AG04449 (cell line): ENCODE measurements around the gene TSPYL6.

Experiments used
- CTCF ChIA-PET: fragments of 350-600 bp; formaldehyde crosslinking; extraction: SDS; loops from one replicate; lab custom pipeline; 2021; ENCODE audit warnings: antibody characterized with exemption; lab: Yijun Ruan, JAX
- POLR2A ChIA-PET: fragments of 400-600, 350-600 bp; formaldehyde crosslinking; extraction: SDS; loops from one replicate; lab custom pipeline; 2020; ENCODE audit warnings: antibody characterized with exemption, inconsistent platforms; lab: Yijun Ruan, JAX
- DNase-seq: peaks from one replicate; pipeline ENCODE4 v3.0.0-alpha.2; 2010; ENCODE audit warnings: low read depth, low spot score
- H3K4me3 ChIP-seq: 2 replicates; pipeline ENCODE4 v1.5.1; 2011; ENCODE audit warnings: low read depth, mild to moderate bottlenecking, control low read depth, low read length
- CTCF ChIP-seq: IDR thresholded peaks from one replicate; pipeline ENCODE4 v1.5.1; 2011; ENCODE audit warnings: mild to moderate bottlenecking, moderate library complexity, low read length, control low read depth, inconsistent platforms; ENCODE audit not compliant: insufficient read depth; ENCODE audit errors: missing control alignments

Gene TSPYL6

GRCh38 chr2:54249629-54250028 lies 6.4 kb downstream of the TSPYL6 start:
- TF ChIP-seq CTCF: no peak
- H3K4me3 ChIP-seq: no peak overlapping the region
- POLR2A ChIA-PET: no interaction called here
- no peak for DNase-seq
- CTCF ChIA-PET: no interaction called here

GRCh38 chr2:54247115-54247514 lies 8.9 kb downstream of the TSPYL6 start:
- DNase-seq: no peak
- H3K4me3 ChIP-seq: no peak overlapping the region
- no peak for TF ChIP-seq CTCF
- ChIA-PET POLR2A (no interaction called here), CTCF (no interaction called here)

DNA sequence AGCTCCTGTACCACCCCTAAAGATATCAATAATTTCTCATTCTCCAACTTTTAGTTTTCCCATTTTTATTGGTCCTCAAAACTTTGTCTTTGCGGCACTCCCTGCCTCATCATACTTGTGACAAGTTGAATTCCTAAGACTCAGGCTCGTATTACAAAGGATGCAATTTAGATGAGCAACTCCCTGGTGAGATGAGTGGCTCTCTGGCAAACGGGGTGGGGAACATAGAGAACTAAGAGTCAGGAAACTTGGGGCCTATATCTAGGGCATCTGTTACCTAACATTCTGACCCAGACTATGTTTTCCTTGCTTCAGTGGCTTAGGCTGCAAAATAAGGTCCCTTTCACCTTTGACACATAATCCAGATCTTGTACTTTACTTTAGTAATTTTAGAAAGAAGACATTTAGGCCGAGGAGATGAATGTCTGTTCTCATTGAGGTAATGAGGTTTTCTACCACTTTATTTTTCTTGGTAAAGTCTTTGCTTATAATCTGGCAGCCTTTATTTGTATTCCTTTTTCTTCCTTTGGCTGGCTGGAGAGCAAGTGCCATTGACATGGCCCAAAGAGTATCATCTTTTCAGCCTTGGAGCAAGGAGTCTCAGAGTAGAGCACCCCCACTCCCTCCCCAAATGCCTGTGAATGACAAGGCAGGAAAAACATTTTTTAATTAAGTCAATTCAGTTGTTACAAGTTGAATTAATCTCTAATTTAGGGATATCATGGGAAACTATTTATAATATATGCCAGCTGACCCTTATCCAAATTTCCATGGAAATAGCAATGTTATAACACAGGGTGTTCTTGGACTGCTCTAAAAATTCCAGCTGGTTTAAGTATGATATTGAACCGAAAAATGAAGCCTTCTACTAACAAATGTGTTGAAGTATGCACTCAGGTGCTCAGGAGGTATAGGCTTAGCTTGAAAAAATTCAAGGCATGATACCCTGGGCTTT lies 15.2 kb downstream of the TSPYL6 start:
- POLR2A ChIA-PET: no interaction called here
- no peak for TF ChIP-seq CTCF
- CTCF ChIA-PET: no interaction called here
- no peak overlapping the region for H3K4me3 ChIP-seq
- no peak for DNase-seq

- peak; percentile 69 for DNase-seq
- no peak for TF ChIP-seq CTCF
- H3K4me3 ChIP-seq: no peak overlapping the region
- ChIA-PET POLR2A (interaction anchor here (0.6 to 1.2 kb wide), 4 partner anchors 24 to 211 kb away, joined by 3 to 4 read pairs (median 3); a partner anchor contains a TSS), CTCF (interaction anchor here (0.6 to 1.3 kb wide), 3 partner anchors 10 to 46 kb away, joined by 3 to 4 read pairs (median 3); no protein-coding TSS in a partner anchor)
These were observed 16.6 kb downstream of the TSPYL6 start for GRCh38 chr2:54239427-54239826.

GRCh38 chr2:54237428-54237827 lies 18.6 kb downstream of the TSPYL6 start:
- POLR2A ChIA-PET: no interaction called here
- TF ChIP-seq CTCF: no peak
- DNase-seq: no peak
- H3K4me3 ChIP-seq: no peak overlapping the region
- CTCF ChIA-PET: no interaction called here

GRCh38 chr2:54233832-54234649 lies 22.0 kb downstream of the TSPYL6 start:
- no peak for TF ChIP-seq CTCF
- DNase-seq: no peak
- POLR2A ChIA-PET: no interaction called here
- H3K4me3 ChIP-seq: no peak overlapping the region
- CTCF ChIA-PET: no interaction called here
